Tibial nerve (tissue), 4 donors: ENCODE results near the gene CCDC185. TPM values are rescaled to one million over a fixed set of nuclear protein-coding genes. Genes with fewer than 3 reads are reported as not detected.

ENCODE experiments used
- DNase-seq, 2 donors: peaks; one replicate each; pipeline ENCODE4 v3.0.0-alpha.2; 2019; ENCODE audit warnings: low spot score in 2 of 2
- H3K27ac ChIP-seq, 4 donors: fragments of 200-600 bp; sonication (generic) in 3 of 4; one replicate each; pipeline ENCODE4 v1.5.1; 2017 to 2019; ENCODE audit warnings: mild to moderate bottlenecking in 1 of 4
- H3K27me3 ChIP-seq, 2 donors: fragments of 200-600 bp; sonication (generic) in 1 of 2; one replicate each; pipeline versions ENCODE4 v1.5.1 to v1.6.0; 2017 to 2019
- H3K36me3 ChIP-seq, 3 donors: fragments of 200-600 bp; sonication (generic); one replicate each; pipeline ENCODE4 v1.5.1; 2018 to 2019
- H3K4me1 ChIP-seq, 4 donors: fragments of 200-600 bp; sonication (generic) in 3 of 4; one replicate each; pipeline ENCODE4 v1.5.1; 2017 to 2019
- H3K4me3 ChIP-seq, 4 donors: fragments of 200-600 bp; sonication (generic) in 3 of 4; one replicate each; pipeline ENCODE4 v1.5.1; 2017 to 2019; ENCODE audit warnings: mild to moderate bottlenecking in 1 of 4, moderate library complexity in 1 of 4
- H3K9me3 ChIP-seq, 4 donors: fragments of 200-600 bp; sonication (generic) in 3 of 4; one replicate each; pipeline ENCODE4 v1.5.1; 2017 to 2019
- CTCF ChIP-seq, 5 experiments: fragments of 200-600 bp in 3 of 5; fragments of 450-650 bp in 2 of 5; sonication (generic) in 3 of 5; IDR thresholded peaks; one replicate each; pipeline ENCODE4 v1.5.1; 2016 to 2019; ENCODE audit warnings: antibody characterized with exemption in 5 of 5, mild to moderate bottlenecking in 3 of 5, moderate library complexity in 2 of 5
- EP300 ChIP-seq, 2 donors: sonication (generic); formaldehyde crosslinking; IDR thresholded peaks; one replicate each; pipeline ENCODE4 v1.6.1; 2017; ENCODE audit warnings: antibody characterized with exemption in 2 of 2, mild to moderate bottlenecking in 1 of 2
- POLR2A ChIP-seq, 2 donors: fragments of 450-650 bp; IDR thresholded peaks; one replicate each; pipeline ENCODE4 v1.6.1; 2017; ENCODE audit warnings: antibody characterized with exemption in 2 of 2, mild to moderate bottlenecking in 2 of 2, moderate library complexity in 2 of 2
- WGBS, 2 donors: methylation state at CpG; one replicate each; pipeline ENCODE4 v1.1.5; 2018; 5-methylcytosine and 5-hydroxymethylcytosine counted together
- total RNA-seq, 4 donors: library from RNA; depleted of rRNA; stranded (reverse); fragments of >200 nt; gene quantifications; one replicate each; pipeline ENCODE4 v1.1.0, GENCODE V29; 2016

Gene CCDC185
- total RNA-seq, 4 donors from 2014 or later, result not detected

- Histone ChIP-seq H3K27me3 (peaks cover 0 to 33% of the 10 kb centered on the region in 2 donors), H3K36me3 (no peaks in the 10 kb centered on the region), H3K9me3 (no peaks in the 10 kb centered on the region), H3K27ac (no peak overlapping the region), H3K4me3 (no peak overlapping the region), H3K4me1 (no peaks in the 10 kb centered on the region)
- 56 to 59% methylated on average over 6 of the region's 6 CpGs for WGBS, 2 donors
- TF ChIP-seq POLR2A (IDR thresholded peaks at IDR 0.05) (no peak), CTCF (IDR thresholded peaks at IDR 0.05) (no peak), EP300 (IDR thresholded peaks at IDR 0.05) (no peak)
- no peak for DNase-seq
Observed at GRCh38 chr1:223353939-223354338, 39.3 kb upstream of the CCDC185 start.

- Histone ChIP-seq H3K4me3 (no peak overlapping the region), H3K27ac (no peak overlapping the region), H3K36me3 (no peaks in the 10 kb centered on the region), H3K4me1 (no peaks in the 10 kb centered on the region), H3K9me3 (no peaks in the 10 kb centered on the region), H3K27me3 (peaks cover 0 to 43% of the 10 kb centered on the region in 2 donors)
- 81 to 95% methylated on average over 2 of the region's 2 CpGs for WGBS, 2 donors
- no peak for DNase-seq
- TF ChIP-seq CTCF (IDR thresholded peaks at IDR 0.05) (no peak), POLR2A (IDR thresholded peaks at IDR 0.05) (no peak), EP300 (IDR thresholded peaks at IDR 0.05) (no peak)
Observed at GRCh38 chr1:223355699-223356098, 37.5 kb upstream of the CCDC185 start.

GRCh38 chr1:223358826-223359225 lies 34.4 kb upstream of the CCDC185 start:
- Histone ChIP-seq H3K4me1 (peaks cover 0 to 13% (median 7%) of the 10 kb centered on the region in 4 donors), H3K9me3 (no peaks in the 10 kb centered on the region), H3K27me3 (peaks cover 0 to 40% of the 10 kb centered on the region in 2 donors), H3K36me3 (no peaks in the 10 kb centered on the region), H3K4me3 (no peak overlapping the region), H3K27ac (no peak overlapping the region)
- DNase-seq, result no peak
- 88 to 90% methylated on average over 3 of the region's 3 CpGs for WGBS, 2 donors
- TF ChIP-seq CTCF (IDR thresholded peaks at IDR 0.05) (no peak), POLR2A (IDR thresholded peaks at IDR 0.05) (no peak), EP300 (IDR thresholded peaks at IDR 0.05) (no peak)

GRCh38 chr1:223363057-223363855 lies 30.0 kb upstream of the CCDC185 start:
- Histone ChIP-seq H3K9me3 (no peaks in the 10 kb centered on the region), H3K27me3 (peaks cover 0 to 61% of the 10 kb centered on the region in 2 donors), H3K27ac (no peak overlapping the region), H3K36me3 (no peaks in the 10 kb centered on the region), H3K4me1 (peaks cover 0 to 26% (median 11%) of the 10 kb centered on the region in 4 donors), H3K4me3 (peak overlapping the region in 3 of 4 donors; percentile 26 to 57 (median 41))
- WGBS, 2 donors, result 1 to 2% methylated on average over 21 to 38 of the region's 44 CpGs
- no peak for TF ChIP-seq POLR2A (IDR thresholded peaks at IDR 0.05)
- no peak for TF ChIP-seq EP300 (IDR thresholded peaks at IDR 0.05)
- DNase-seq, result no peak

GRCh38 chr1:223363856-223364684 lies 29.1 kb upstream of the CCDC185 start, which contains the start of gene SUSD4:
TSS of gene SUSD4 (minus strand) at chr1:223364176. CDS start at chr1:223363425, 751 bp downstream.
- Histone ChIP-seq H3K27me3 (peaks cover 0 to 56% of the 10 kb centered on the region in 2 donors), H3K27ac (no peak within 1 kb of the TSS), H3K4me3 (peak within 1 kb of the TSS; percentile 15 to 57 (median 34)), H3K9me3 (no peaks in the 10 kb centered on the region), H3K36me3 (no peaks in the 10 kb centered on the region), H3K4me1 (peaks cover 0 to 26% (median 11%) of the 10 kb centered on the region in 4 donors)
- WGBS, 2 donors, result 1 to 2% methylated on average over 17 to 20 of the region's 111 CpGs
- no peak for DNase-seq
- TF ChIP-seq EP300 (IDR thresholded peaks at IDR 0.05) (no peak), CTCF (IDR thresholded peaks at IDR 0.05) (no peak), POLR2A (IDR thresholded peaks at IDR 0.05) (no peak)
